ENCODE data around the gene FBF1.
A peak's percentile ranks its signal among the peaks of the same experiment; 100 is the strongest.

FBF1 gene

GRCh38 chr17:75909812-75910274 is 31.0 kb downstream of the FBF1 start:
- no peak for TF ChIP-seq CTCF (IDR thresholded peaks at IDR 0.05; ENCODE audit: low read depth, low read length)
- no peak for DNase-seq (ENCODE audit: extremely low read depth, low read depth)

GRCh38 chr17:75909051-75909811 is 31.6 kb downstream of the FBF1 start:
- DNase-seq (ENCODE audit: extremely low read depth, low read depth), result no peak
- no peak for TF ChIP-seq CTCF (IDR thresholded peaks at IDR 0.05; ENCODE audit: low read depth, low read length)

- DNase-seq (ENCODE audit: extremely low read depth, low read depth), result no peak
- TF ChIP-seq CTCF (IDR thresholded peaks at IDR 0.05; ENCODE audit: low read depth, low read length), result no peak
These were observed 32.6 kb downstream of the FBF1 start for GRCh38 chr17:75908201-75908600.

- no peak for DNase-seq (ENCODE audit: extremely low read depth, low read depth)
- no peak for TF ChIP-seq CTCF (IDR thresholded peaks at IDR 0.05; ENCODE audit: low read depth, low read length)
These were observed 34.5 kb downstream of the FBF1 start for GRCh38 chr17:75906143-75906884.

GRCh38 chr17:75904749-75905521 is 35.9 kb downstream of the FBF1 start, which contains the start of gene MRPL38:
MRPL38 (minus strand) TSS chr17:75904884; CDS start chr17:75904875, 9 bp downstream.
- TF ChIP-seq CTCF (IDR thresholded peaks at IDR 0.05; ENCODE audit: low read depth, low read length), result peak; percentile 82
- peak; percentile 78 for DNase-seq (ENCODE audit: extremely low read depth, low read depth)

- TF ChIP-seq CTCF (IDR thresholded peaks at IDR 0.05; ENCODE audit: low read depth, low read length), result no peak
- no peak for DNase-seq (ENCODE audit: extremely low read depth, low read depth)
These were observed 38.4 kb downstream of the FBF1 start for GRCh38 chr17:75902406-75902805.

Measured in AG09319 (cell line).